ENCODE measurements around the gene EPHA2.

EPHA2 gene

GRCh38 chr1:16119926-16120325 lies 35.9 kb downstream of the EPHA2 start:
- Histone ChIP-seq H3K79me2 (no peaks in the 10 kb centered on the region), H3K9me3 (ENCODE audit: control insufficient read depth, low read length) (no peaks in the 10 kb centered on the region), H3K9ac (no peak overlapping the region), H3K4me2 (ENCODE audit: low read length) (no peak overlapping the region), H3K27me3 (ENCODE audit: control insufficient read depth, insufficient read depth, low read length) (no peaks in the 10 kb centered on the region), H2AFZ (no peak overlapping the region), H3K27ac (no peak overlapping the region), H3K4me3 (ENCODE audit: low read depth, low read length) (no peak overlapping the region), H3K36me3 (ENCODE audit: control insufficient read depth, insufficient read depth, low read length) (no peaks in the 10 kb centered on the region), H3K4me1 (no peaks in the 10 kb centered on the region)
- no peak for TF ChIP-seq CTCF (IDR thresholded peaks at IDR 0.05)

- no peaks in the 10 kb centered on the region for H3K27me3 ChIP-seq (ENCODE audit: control insufficient read depth, insufficient read depth, low read length)
- no peak for TF ChIP-seq CTCF (IDR thresholded peaks at IDR 0.05)
Measured at GRCh38 chr1:16119504-16119903, 36.4 kb downstream of the EPHA2 start.

GRCh38 chr1:16118706-16119105 lies 37.2 kb downstream of the EPHA2 start:
- Histone ChIP-seq H3K27me3 (ENCODE audit: control insufficient read depth, insufficient read depth, low read length) (no peaks in the 10 kb centered on the region), H3K4me3 (ENCODE audit: low read depth, low read length) (no peak overlapping the region), H3K36me3 (ENCODE audit: control insufficient read depth, insufficient read depth, low read length) (no peaks in the 10 kb centered on the region), H3K9me3 (ENCODE audit: control insufficient read depth, low read length) (no peaks in the 10 kb centered on the region), H3K79me2 (no peaks in the 10 kb centered on the region), H3K4me1 (no peaks in the 10 kb centered on the region), H3K9ac (no peak overlapping the region), H2AFZ (no peak overlapping the region), H3K27ac (no peak overlapping the region), H3K4me2 (ENCODE audit: low read length) (no peak overlapping the region)
- no peak for TF ChIP-seq CTCF (IDR thresholded peaks at IDR 0.05)

More at GRCh38 chr1:16119504-16119903, 36.4 kb downstream of the EPHA2 start:
- H3K9me3 ChIP-seq (ENCODE audit: control insufficient read depth, low read length), result no peaks in the 10 kb centered on the region
- H3K27ac ChIP-seq, result no peak overlapping the region
- no peaks in the 10 kb centered on the region for H3K4me1 ChIP-seq
- no peaks in the 10 kb centered on the region for H3K36me3 ChIP-seq (ENCODE audit: control insufficient read depth, insufficient read depth, low read length)
- no peaks in the 10 kb centered on the region for H3K79me2 ChIP-seq
- H3K4me2 ChIP-seq (ENCODE audit: low read length), result no peak overlapping the region
- no peak overlapping the region for H3K9ac ChIP-seq
- H3K4me3 ChIP-seq (ENCODE audit: low read depth, low read length), result no peak overlapping the region
- no peak overlapping the region for H2AFZ ChIP-seq

GRCh38 chr1:16117936-16118335 lies 37.9 kb downstream of the EPHA2 start:
- H3K4me3 ChIP-seq (ENCODE audit: low read depth, low read length), result no peak overlapping the region
- no peaks in the 10 kb centered on the region for H3K9me3 ChIP-seq (ENCODE audit: control insufficient read depth, low read length)
- H3K36me3 ChIP-seq (ENCODE audit: control insufficient read depth, insufficient read depth, low read length), result no peaks in the 10 kb centered on the region
- no peak for TF ChIP-seq CTCF (IDR thresholded peaks at IDR 0.05)
- no peaks in the 10 kb centered on the region for H3K79me2 ChIP-seq
- H3K4me1 ChIP-seq, result no peaks in the 10 kb centered on the region
- H2AFZ ChIP-seq, result no peak overlapping the region
- H3K9ac ChIP-seq, result no peak overlapping the region
- H3K4me2 ChIP-seq (ENCODE audit: low read length), result no peak overlapping the region
- no peak overlapping the region for H3K27ac ChIP-seq
- H3K27me3 ChIP-seq (ENCODE audit: control insufficient read depth, insufficient read depth, low read length), result no peaks in the 10 kb centered on the region

GRCh38 chr1:16117369-16117768 lies 38.5 kb downstream of the EPHA2 start:
- no peak overlapping the region for H3K27ac ChIP-seq
- no peak for TF ChIP-seq CTCF (IDR thresholded peaks at IDR 0.05)
- H3K4me1 ChIP-seq, result no peaks in the 10 kb centered on the region
- no peak overlapping the region for H2AFZ ChIP-seq
- no peak overlapping the region for H3K9ac ChIP-seq
- no peaks in the 10 kb centered on the region for H3K79me2 ChIP-seq
- H3K27me3 ChIP-seq (ENCODE audit: control insufficient read depth, insufficient read depth, low read length), result no peaks in the 10 kb centered on the region
- no peaks in the 10 kb centered on the region for H3K36me3 ChIP-seq (ENCODE audit: control insufficient read depth, insufficient read depth, low read length)
- H3K4me2 ChIP-seq (ENCODE audit: low read length), result no peak overlapping the region
- no peaks in the 10 kb centered on the region for H3K9me3 ChIP-seq (ENCODE audit: control insufficient read depth, low read length)
- no peak overlapping the region for H3K4me3 ChIP-seq (ENCODE audit: low read depth, low read length)
